ENCODE measurements around the gene CSTF3. TPM values are rescaled to one million over a fixed set of nuclear protein-coding genes. Genes with fewer than 3 reads are reported as not detected.

CSTF3 gene
- total and polyA plus RNA-seq, 9 of the 15 experiments (the other 6 are each of a cell fraction or from before 2014, with no cell fraction given) = 37.0 to 111 (median 61.0) TPM

DNA sequence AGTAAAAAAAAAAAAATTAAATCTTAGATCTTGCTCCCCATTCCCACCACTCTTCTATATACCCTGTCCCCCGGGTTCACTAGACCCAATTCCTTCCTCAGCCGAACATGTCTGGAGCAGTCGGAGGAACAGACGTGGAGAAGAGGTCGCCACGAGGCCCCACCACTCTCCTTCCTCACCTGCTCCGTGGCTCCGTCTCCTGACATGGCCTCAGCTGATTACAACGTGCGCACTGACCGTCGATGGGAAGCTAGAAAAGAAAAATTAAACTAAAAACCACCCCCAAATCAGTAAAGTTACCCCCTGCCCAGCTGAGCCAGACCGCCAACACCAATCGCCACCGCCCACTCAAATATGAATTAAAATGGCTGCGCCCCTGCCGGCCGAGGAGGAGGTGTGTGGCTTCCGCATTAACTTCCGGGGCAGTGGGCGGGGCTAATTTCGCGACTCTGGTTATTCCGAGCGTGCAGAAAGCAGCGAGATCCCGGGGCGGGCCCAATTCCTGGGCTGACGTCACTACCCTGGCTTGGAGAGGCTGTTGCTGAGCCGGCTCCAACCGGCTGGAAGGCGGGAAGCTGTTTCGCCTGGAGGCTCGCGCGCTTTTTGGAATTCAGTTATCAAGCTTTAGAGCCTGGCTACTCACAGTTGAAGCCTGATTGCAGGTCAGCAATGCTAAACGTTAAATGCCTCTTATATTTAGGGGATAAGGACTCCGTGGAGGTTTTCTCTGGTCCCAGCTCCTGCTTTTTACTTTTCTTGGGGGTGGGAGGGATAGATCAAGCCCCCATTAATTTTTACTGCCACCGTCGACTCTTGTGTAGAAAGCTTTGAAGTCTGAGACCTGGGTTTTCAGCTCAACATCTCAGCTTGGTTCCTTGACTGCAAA, at the start of gene CSTF3 (continued):
- TF ChIP-seq, protein P1, sequence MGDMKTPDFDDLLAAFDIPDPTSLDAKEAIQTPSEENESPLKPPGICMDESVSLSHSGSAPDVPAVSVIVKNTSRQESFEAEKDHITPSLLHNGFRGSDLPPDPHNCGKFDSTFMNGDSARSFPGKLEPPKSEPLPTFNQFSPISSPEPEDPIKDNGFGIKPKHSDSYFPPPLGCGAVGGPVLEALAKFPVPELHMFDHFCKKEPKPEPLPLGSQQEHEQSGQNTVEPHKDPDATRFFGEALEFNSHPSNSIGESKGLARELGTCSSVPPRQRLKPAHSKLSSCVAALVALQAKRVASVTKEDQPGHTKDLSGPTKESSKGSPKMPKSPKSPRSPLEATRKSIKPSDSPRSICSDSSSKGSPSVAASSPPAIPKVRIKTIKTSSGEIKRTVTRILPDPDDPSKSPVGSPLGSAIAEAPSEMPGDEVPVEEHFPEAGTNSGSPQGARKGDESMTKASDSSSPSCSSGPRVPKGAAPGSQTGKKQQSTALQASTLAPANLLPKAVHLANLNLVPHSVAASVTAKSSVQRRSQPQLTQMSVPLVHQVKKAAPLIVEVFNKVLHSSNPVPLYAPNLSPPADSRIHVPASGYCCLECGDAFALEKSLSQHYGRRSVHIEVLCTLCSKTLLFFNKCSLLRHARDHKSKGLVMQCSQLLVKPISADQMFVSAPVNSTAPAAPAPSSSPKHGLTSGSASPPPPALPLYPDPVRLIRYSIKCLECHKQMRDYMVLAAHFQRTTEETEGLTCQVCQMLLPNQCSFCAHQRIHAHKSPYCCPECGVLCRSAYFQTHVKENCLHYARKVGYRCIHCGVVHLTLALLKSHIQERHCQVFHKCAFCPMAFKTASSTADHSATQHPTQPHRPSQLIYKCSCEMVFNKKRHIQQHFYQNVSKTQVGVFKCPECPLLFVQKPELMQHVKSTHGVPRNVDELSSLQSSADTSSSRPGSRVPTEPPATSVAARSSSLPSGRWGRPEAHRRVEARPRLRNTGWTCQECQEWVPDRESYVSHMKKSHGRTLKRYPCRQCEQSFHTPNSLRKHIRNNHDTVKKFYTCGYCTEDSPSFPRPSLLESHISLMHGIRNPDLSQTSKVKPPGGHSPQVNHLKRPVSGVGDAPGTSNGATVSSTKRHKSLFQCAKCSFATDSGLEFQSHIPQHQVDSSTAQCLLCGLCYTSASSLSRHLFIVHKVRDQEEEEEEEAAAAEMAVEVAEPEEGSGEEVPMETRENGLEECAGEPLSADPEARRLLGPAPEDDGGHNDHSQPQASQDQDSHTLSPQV (IDR thresholded peaks at IDR 0.05) = peak; percentile 98
- TF ChIP-seq OTX1 (CRISPR knock-in tag; IDR thresholded peaks at IDR 0.05) (no peak), ZFP1 (CRISPR knock-in tag; IDR thresholded peaks at IDR 0.05) (no peak), CC2D1A (IDR thresholded peaks at IDR 0.05) (0 out of 2 replicates have a peak, but pooled peaks have one; percentile 43), DACH1 (IDR thresholded peaks at IDR 0.05; ENCODE audit: partially characterized antibody) (peak; percentile 88), MED1 (CRISPR knock-in tag; IDR thresholded peaks at IDR 0.05; ENCODE audit: borderline replicate concordance) (no peak), NFRKB (IDR thresholded peaks at IDR 0.05; ENCODE audit: low read depth) (peak; percentile 98), CBFA2T3 (IDR thresholded peaks at IDR 0.05) (peak; percentile 4; the same call in 1 of the 2 replicates), ZFP36 (IDR thresholded peaks at IDR 0.05; ENCODE audit: low read depth, low read length, partially characterized antibody) (no peak), STAG1 (CRISPR knock-in tag; IDR thresholded peaks at IDR 0.05; ENCODE audit: borderline replicate concordance) (peak; percentile 15; the same call in 1 of the 2 replicates), PHB2 (IDR thresholded peaks at IDR 0.05; ENCODE audit: low read depth) (no peak), TAF1 (IDR thresholded peaks at IDR 0.05; ENCODE audit: control insufficient read depth, extremely low read depth, insufficient read depth, low read length, severe bottlenecking) (peak; percentile 99), NRF1 (conservative IDR thresholded peaks at IDR 0.05 in 1 of 2, IDR thresholded peaks at IDR 0.05 in 1 of 2) (peak; percentile 55 to 67), ZNF41 (CRISPR knock-in tag; conservative IDR thresholded peaks at IDR 0.05) (no peak), ZNF75A (CRISPR knock-in tag; IDR thresholded peaks at IDR 0.05) (0 out of 2 replicates have a peak, but pooled peaks have one; percentile 18)
- TF ChIP-seq, protein P2, sequence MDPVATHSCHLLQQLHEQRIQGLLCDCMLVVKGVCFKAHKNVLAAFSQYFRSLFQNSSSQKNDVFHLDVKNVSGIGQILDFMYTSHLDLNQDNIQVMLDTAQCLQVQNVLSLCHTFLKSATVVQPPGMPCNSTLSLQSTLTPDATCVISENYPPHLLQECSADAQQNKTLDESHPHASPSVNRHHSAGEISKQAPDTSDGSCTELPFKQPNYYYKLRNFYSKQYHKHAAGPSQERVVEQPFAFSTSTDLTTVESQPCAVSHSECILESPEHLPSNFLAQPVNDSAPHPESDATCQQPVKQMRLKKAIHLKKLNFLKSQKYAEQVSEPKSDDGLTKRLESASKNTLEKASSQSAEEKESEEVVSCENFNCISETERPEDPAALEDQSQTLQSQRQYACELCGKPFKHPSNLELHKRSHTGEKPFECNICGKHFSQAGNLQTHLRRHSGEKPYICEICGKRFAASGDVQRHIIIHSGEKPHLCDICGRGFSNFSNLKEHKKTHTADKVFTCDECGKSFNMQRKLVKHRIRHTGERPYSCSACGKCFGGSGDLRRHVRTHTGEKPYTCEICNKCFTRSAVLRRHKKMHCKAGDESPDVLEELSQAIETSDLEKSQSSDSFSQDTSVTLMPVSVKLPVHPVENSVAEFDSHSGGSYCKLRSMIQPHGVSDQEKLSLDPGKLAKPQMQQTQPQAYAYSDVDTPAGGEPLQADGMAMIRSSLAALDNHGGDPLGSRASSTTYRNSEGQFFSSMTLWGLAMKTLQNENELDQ (CRISPR knock-in tag; IDR thresholded peaks at IDR 0.05; ENCODE audit: borderline replicate concordance) = no peak; the same call in 1 of the 2 replicates
- TF ChIP-seq, protein P3, sequence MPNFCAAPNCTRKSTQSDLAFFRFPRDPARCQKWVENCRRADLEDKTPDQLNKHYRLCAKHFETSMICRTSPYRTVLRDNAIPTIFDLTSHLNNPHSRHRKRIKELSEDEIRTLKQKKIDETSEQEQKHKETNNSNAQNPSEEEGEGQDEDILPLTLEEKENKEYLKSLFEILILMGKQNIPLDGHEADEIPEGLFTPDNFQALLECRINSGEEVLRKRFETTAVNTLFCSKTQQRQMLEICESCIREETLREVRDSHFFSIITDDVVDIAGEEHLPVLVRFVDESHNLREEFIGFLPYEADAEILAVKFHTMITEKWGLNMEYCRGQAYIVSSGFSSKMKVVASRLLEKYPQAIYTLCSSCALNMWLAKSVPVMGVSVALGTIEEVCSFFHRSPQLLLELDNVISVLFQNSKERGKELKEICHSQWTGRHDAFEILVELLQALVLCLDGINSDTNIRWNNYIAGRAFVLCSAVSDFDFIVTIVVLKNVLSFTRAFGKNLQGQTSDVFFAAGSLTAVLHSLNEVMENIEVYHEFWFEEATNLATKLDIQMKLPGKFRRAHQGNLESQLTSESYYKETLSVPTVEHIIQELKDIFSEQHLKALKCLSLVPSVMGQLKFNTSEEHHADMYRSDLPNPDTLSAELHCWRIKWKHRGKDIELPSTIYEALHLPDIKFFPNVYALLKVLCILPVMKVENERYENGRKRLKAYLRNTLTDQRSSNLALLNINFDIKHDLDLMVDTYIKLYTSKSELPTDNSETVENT (CRISPR knock-in tag; IDR thresholded peaks at IDR 0.05) = 0 out of 2 replicates have a peak, but pooled peaks have one; percentile 13
- TF ChIP-seq, protein P4, sequence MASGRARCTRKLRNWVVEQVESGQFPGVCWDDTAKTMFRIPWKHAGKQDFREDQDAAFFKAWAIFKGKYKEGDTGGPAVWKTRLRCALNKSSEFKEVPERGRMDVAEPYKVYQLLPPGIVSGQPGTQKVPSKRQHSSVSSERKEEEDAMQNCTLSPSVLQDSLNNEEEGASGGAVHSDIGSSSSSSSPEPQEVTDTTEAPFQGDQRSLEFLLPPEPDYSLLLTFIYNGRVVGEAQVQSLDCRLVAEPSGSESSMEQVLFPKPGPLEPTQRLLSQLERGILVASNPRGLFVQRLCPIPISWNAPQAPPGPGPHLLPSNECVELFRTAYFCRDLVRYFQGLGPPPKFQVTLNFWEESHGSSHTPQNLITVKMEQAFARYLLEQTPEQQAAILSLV (tag; IDR thresholded peaks at IDR 0.05) = peak; percentile 55; the same call in 1 of the 2 replicates
